ENCODE data around the gene PI16. TPM values are rescaled to one million over a fixed set of nuclear protein-coding genes. Genes with fewer than 3 reads are reported as not detected.

Gene PI16
- total RNA-seq, 1 experiment from 2014 or later, result 0.83 TPM

DNA sequence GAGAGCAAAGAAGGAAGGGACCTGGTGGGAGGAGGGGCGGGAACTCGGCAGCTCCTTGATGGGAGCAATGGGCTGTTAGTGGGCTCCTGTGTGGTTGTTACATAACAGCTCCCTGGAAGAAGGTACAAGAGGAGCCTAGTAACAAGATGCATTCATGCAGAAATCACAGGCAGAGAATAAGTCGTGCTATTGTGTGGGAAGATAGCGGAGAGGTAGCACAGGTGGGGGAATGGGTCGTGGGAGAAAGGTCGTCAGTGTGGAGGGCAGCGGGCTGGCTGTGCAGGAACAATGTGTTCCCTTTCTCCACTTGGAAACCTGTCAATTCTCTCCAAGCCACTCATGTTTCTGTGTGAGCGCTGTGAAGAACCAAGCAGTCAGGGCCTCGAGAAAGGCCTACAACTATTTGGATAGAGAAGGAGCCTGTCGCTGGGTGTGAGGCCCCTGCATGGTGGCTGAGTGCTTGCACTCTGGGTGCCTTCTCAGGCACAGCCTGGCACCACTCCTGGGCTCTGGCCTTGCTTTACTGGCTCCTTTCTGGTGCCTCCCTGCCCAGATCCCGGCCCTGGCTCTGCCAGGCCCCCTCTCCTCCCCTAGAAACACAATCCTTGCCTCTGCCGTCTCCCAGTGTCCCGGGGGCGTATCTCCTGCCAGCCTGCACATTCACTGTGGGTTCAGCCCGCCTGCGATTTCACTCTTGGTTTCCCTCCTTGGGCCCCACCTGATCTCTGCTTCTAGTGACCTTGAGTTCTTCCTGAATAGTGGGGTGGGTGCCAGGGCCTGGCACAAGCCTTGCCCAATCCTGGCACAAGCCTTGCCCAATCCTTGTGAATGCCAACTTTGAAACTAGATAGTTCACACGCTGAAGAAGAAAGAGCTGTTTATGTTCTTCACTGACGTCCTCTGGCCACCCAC lies 43.5 kb downstream of the PI16 start:
- no peaks in the 10 kb centered on the region for H3K9me3 ChIP-seq (ENCODE audit: insufficient read depth, low read depth)
- TF ChIP-seq CTCF (conservative IDR thresholded peaks at IDR 0.05), result no peak
- TF ChIP-seq EZH2 (IDR thresholded peaks at IDR 0.05; ENCODE audit: low read depth), result no peak
- H3K79me2 ChIP-seq (ENCODE audit: low read depth), result no peaks in the 10 kb centered on the region
- H3K27ac ChIP-seq, result no peak overlapping the region
- no peaks in the 10 kb centered on the region for H3K4me1 ChIP-seq (replicated peaks; ENCODE audit: insufficient read depth)
- no peaks in the 10 kb centered on the region for H3K9me2 ChIP-seq (ENCODE audit: insufficient read depth)
- peaks cover 3% of the 10 kb centered on the region; the same call in 1 of the 2 replicates for H3K27me3 ChIP-seq (ENCODE audit: insufficient read depth, low read depth)
- H3K4me2 ChIP-seq, result no peak overlapping the region
- no peak overlapping the region for H3K4me3 ChIP-seq
- CTCF ChIA-PET, result no interaction called here
- no peaks in the 10 kb centered on the region for H3K36me3 ChIP-seq (ENCODE audit: low read depth)
- no peak overlapping the region for H2AFZ ChIP-seq
- DNase-seq, result peak in 1 of 2 experiments; percentile 21
- no TSS peak for BruUV-seq (replicated peaks)
- H4K20me1 ChIP-seq (ENCODE audit: insufficient read depth), result no peaks in the 10 kb centered on the region
- H3F3A ChIP-seq (ENCODE audit: insufficient read depth, low read depth), result no peaks in the 10 kb centered on the region
- intact Hi-C loops (cut with micrococcal nuclease; ENCODE audit: unreplicated experiment), result no loop called here
- POLR2A ChIA-PET (ENCODE audit: unreplicated experiment), result no interaction called here

DNA sequence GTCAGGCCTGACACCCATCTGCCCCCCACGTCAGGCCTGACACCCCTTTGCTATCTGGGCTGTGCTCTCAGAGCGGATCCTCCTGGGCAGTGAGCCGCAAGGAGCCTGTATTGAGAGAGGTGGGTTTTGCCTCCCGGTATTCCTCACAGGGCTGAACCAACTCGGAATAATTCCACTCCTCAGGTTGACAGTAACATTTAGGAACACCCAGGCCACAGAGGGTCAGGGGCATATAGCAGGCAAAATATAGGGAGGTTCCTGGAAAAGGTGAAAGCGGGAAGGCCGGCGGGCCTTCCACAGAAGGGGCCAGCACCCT lies 44.1 kb downstream of the PI16 start:
- H3F3A ChIP-seq (ENCODE audit: insufficient read depth, low read depth), result no peaks in the 10 kb centered on the region
- H3K4me3 ChIP-seq, result no peak overlapping the region
- H3K27ac ChIP-seq, result no peak overlapping the region
- H2AFZ ChIP-seq, result no peak overlapping the region
- H3K9me3 ChIP-seq (ENCODE audit: insufficient read depth, low read depth), result no peaks in the 10 kb centered on the region
- DNase-seq, result no peak
- no peaks in the 10 kb centered on the region for H3K9me2 ChIP-seq (ENCODE audit: insufficient read depth)
- H3K79me2 ChIP-seq (ENCODE audit: low read depth), result no peaks in the 10 kb centered on the region
- H3K27me3 ChIP-seq (ENCODE audit: insufficient read depth, low read depth), result peaks cover 3% of the 10 kb centered on the region; the same call in 1 of the 2 replicates
- no peak overlapping the region for H3K4me2 ChIP-seq
- H3K36me3 ChIP-seq (ENCODE audit: low read depth), result no peaks in the 10 kb centered on the region
- BruUV-seq (replicated peaks), result no TSS peak
- TF ChIP-seq CTCF (conservative IDR thresholded peaks at IDR 0.05), result no peak
- no peak for TF ChIP-seq EZH2 (IDR thresholded peaks at IDR 0.05; ENCODE audit: low read depth)
- H4K20me1 ChIP-seq (ENCODE audit: insufficient read depth), result no peaks in the 10 kb centered on the region
- CTCF ChIA-PET, result no interaction called here
- POLR2A ChIA-PET (ENCODE audit: unreplicated experiment), result no interaction called here
- intact Hi-C loops (cut with micrococcal nuclease; ENCODE audit: unreplicated experiment), result no loop called here
- no peaks in the 10 kb centered on the region for H3K4me1 ChIP-seq (replicated peaks; ENCODE audit: insufficient read depth)

- ChIA-PET CTCF (no interaction called here), POLR2A (ENCODE audit: unreplicated experiment) (no interaction called here)
- no peaks in the 10 kb centered on the region for H3K9me3 ChIP-seq (ENCODE audit: insufficient read depth, low read depth)
These were observed 44.7 kb downstream of the PI16 start for GRCh38 chr6:36999061-36999750.

More at GRCh38 chr6:36999061-36999750, 44.7 kb downstream of the PI16 start:
- Histone ChIP-seq H2AFZ (no peak overlapping the region), H3K4me1 (replicated peaks; ENCODE audit: insufficient read depth) (no peaks in the 10 kb centered on the region), H3F3A (ENCODE audit: insufficient read depth, low read depth) (no peaks in the 10 kb centered on the region), H3K36me3 (ENCODE audit: low read depth) (no peaks in the 10 kb centered on the region), H4K20me1 (ENCODE audit: insufficient read depth) (no peaks in the 10 kb centered on the region), H3K27ac (no peak overlapping the region), H3K79me2 (ENCODE audit: low read depth) (no peaks in the 10 kb centered on the region), H3K4me3 (no peak overlapping the region), H3K4me2 (no peak overlapping the region), H3K9me2 (ENCODE audit: insufficient read depth) (no peaks in the 10 kb centered on the region), H3K27me3 (ENCODE audit: insufficient read depth, low read depth) (peaks cover 3% of the 10 kb centered on the region; the same call in 1 of the 2 replicates)
- peak in 1 of 2 experiments; percentile 17 for DNase-seq
- TF ChIP-seq CTCF (conservative IDR thresholded peaks at IDR 0.05) (no peak), EZH2 (IDR thresholded peaks at IDR 0.05; ENCODE audit: low read depth) (no peak)
- no TSS peak for BruUV-seq (replicated peaks)
- intact Hi-C loops (cut with micrococcal nuclease; ENCODE audit: unreplicated experiment), result no loop called here
